Nephron progenitor cell (in vitro differentiated cells): ENCODE measurements around the gene RNF167.

ENCODE experiments used
- DNase-seq: peaks from one replicate; pipeline ENCODE4 v3.0.0; 2021
- H3K27ac Mint-ChIP-seq: 2 replicates; pipeline ENCODE4 v1.8.0; 2021; ENCODE audit warnings: mild to moderate bottlenecking, moderate library complexity, mixed read lengths
- H3K27me3 Mint-ChIP-seq: 2 replicates; pipeline ENCODE4 v1.8.0; 2021; ENCODE audit warnings: mild to moderate bottlenecking, low read depth, mixed read lengths; ENCODE audit not compliant: poor library complexity
- H3K36me3 Mint-ChIP-seq: 2 replicates; pipeline ENCODE4 v1.8.0; 2021; ENCODE audit warnings: low read depth, mixed read lengths
- H3K4me1 Mint-ChIP-seq: 2 replicates; pipeline ENCODE4 v1.8.0; 2021; ENCODE audit warnings: mixed read lengths
- H3K4me3 Mint-ChIP-seq: 2 replicates; pipeline ENCODE4 v1.8.0; 2021; ENCODE audit warnings: mild to moderate bottlenecking, moderate library complexity, mixed read lengths
- H3K9me3 Mint-ChIP-seq: 2 replicates; pipeline ENCODE4 v1.8.0; 2021; ENCODE audit warnings: mild to moderate bottlenecking, moderate library complexity, mixed read lengths
- CTCF ChIP-seq: fragments of 200-600 bp; sonication (generic); IDR thresholded peaks from 2 replicates; pipeline ENCODE4 v1.5.0; 2021; ENCODE audit warnings: antibody characterized with exemption

RNF167 gene

GRCh38 chr17:4951486-4951885, 11.4 kb downstream of the RNF167 start:
- Mint-ChIP-seq H3K9me3 (no peaks in the 10 kb centered on the region), H3K27me3 (peaks cover 5% of the 10 kb centered on the region), H3K4me3 (peak overlapping the region; percentile 85), H3K4me1 (peaks cover 55% of the 10 kb centered on the region), H3K27ac (peak overlapping the region; percentile 94), H3K36me3 (peaks cover 32% of the 10 kb centered on the region)
- DNase-seq = no peak
- no peak for TF ChIP-seq CTCF

GRCh38 chr17:4953451-4953961, 13.4 kb downstream of the RNF167 start:
- Mint-ChIP-seq H3K27me3 (peaks cover 5% of the 10 kb centered on the region), H3K27ac (peak overlapping the region; percentile 60), H3K4me1 (peaks cover 49% of the 10 kb centered on the region), H3K9me3 (no peaks in the 10 kb centered on the region), H3K36me3 (peaks cover 37% of the 10 kb centered on the region), H3K4me3 (peak overlapping the region; percentile 62)
- TF ChIP-seq CTCF = no peak
- DNase-seq = no peak

GRCh38 chr17:4955091-4955490, 15.0 kb downstream of the RNF167 start:
- no peak for DNase-seq

GRCh38 chr17:4956493-4957061, 16.5 kb downstream of the RNF167 start:
- H3K27me3 Mint-ChIP-seq = peaks cover 5% of the 10 kb centered on the region
- H3K4me1 Mint-ChIP-seq = peaks cover 53% of the 10 kb centered on the region
- H3K27ac Mint-ChIP-seq = no peak overlapping the region
- no peaks in the 10 kb centered on the region for H3K9me3 Mint-ChIP-seq
- no peak for DNase-seq
- TF ChIP-seq CTCF = no peak
- no peak overlapping the region for H3K4me3 Mint-ChIP-seq
- peaks cover 60% of the 10 kb centered on the region for H3K36me3 Mint-ChIP-seq

More at GRCh38 chr17:4955091-4955490, 15.0 kb downstream of the RNF167 start:
- H3K4me1 Mint-ChIP-seq = peaks cover 59% of the 10 kb centered on the region
- no peak overlapping the region for H3K27ac Mint-ChIP-seq
- peaks cover 50% of the 10 kb centered on the region for H3K36me3 Mint-ChIP-seq
- no peak for TF ChIP-seq CTCF
- H3K9me3 Mint-ChIP-seq = no peaks in the 10 kb centered on the region
- peaks cover 5% of the 10 kb centered on the region for H3K27me3 Mint-ChIP-seq
- no peak overlapping the region for H3K4me3 Mint-ChIP-seq

- H3K36me3 Mint-ChIP-seq = peaks cover 66% of the 10 kb centered on the region
- peaks cover 2% of the 10 kb centered on the region for H3K27me3 Mint-ChIP-seq
- TF ChIP-seq CTCF = no peak
- peaks cover 42% of the 10 kb centered on the region for H3K4me1 Mint-ChIP-seq
- no peak overlapping the region for H3K4me3 Mint-ChIP-seq
- no peaks in the 10 kb centered on the region for H3K9me3 Mint-ChIP-seq
- H3K27ac Mint-ChIP-seq = no peak overlapping the region
- DNase-seq = no peak
These were observed 18.0 kb downstream of the RNF167 start for GRCh38 chr17:4958102-4958501.
